ENCODE data around the gene PRKAR1B.
"Not testable (repeated sequence)": the region's sequence is repeated elsewhere in the genome, so short reads cannot be mapped to it uniquely, and the experiment has no call there.

Gene PRKAR1B

DNA sequence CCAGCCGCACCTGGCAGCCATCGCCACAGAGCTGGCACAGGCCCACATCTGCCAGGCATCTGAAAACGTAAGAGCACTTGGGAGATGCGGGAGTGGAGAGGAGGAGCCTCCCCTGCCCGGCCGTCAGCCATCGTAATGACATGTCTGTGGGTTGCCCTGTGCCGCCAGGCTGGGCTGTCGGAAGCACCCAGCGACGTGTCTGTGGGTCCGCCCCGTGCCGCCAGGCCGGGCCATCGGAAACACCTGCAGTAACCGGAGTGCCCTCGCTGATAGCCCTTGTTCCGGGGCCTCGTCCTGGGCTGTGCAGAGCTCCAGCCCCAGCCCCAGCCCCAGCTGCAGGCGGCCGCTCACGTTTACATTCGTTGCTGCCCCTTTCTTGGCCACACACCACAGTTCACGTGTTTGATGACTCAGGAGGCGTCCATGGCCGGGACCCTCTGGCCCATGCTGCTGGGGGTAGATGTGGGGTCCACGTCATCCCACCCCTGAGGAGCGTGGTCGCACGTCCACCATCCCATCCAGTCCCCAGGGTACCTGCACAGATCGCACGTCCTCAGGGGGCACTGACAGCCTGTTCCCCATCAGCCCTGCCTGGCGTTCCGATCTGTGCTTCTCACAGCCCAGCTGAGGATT, 30.0 kb upstream of the PRKAR1B start:
- no peak for DNase-seq

DNA sequence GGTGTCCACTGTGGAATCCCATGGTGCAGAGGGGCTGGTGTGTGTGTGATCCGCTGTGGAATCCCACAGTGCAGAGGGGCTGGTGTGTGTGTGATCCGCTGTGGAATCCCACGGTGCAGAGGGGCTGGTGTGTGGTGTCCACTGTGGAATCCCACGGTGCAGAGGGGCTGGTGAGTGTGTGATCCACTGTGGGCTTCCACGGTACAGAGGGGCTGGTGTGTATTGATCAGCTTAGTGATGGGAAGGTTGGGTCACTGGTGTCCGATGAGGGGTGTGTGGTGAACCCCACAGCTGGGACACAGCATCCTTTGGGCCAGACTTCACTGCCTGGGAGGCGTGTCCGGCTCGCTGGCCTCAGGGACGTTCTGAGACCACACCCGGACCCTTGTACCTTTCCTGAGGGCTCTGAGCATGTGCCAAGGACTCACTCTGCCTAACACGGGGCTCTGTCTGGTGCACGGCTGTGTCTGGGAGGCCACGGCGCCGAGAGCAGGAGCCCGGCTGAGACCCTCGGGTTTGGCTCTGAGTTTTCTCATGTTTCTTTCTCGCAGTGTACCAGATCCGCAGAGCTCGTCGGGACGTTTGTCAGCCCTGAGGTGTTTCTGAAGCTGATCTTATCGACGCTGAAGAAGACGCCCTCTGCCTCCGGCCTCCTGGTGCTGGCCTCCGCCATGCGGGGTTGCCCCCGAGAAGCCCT, 29.3 kb upstream of the PRKAR1B start:
- no peak for DNase-seq

DNA sequence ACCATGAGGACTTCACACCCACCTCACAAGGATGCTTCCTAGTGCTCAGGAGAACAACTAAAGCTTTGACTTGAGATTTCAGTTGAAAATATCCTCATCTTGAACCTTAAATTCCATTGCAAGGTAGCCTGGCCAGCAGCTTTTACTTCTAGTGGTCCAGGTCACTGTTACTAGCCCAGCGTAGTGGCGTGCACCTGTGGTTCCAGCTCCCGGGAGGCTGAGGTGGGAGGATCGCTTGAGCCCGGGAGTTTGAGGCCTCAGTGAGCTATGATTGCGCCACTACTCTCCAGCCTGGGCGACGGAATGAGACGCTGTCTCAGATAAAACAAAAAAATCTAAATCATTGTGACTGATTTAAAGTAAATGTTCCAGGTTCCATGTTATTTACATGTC, 28.3 kb upstream of the PRKAR1B start:
- no peak for DNase-seq

DNA sequence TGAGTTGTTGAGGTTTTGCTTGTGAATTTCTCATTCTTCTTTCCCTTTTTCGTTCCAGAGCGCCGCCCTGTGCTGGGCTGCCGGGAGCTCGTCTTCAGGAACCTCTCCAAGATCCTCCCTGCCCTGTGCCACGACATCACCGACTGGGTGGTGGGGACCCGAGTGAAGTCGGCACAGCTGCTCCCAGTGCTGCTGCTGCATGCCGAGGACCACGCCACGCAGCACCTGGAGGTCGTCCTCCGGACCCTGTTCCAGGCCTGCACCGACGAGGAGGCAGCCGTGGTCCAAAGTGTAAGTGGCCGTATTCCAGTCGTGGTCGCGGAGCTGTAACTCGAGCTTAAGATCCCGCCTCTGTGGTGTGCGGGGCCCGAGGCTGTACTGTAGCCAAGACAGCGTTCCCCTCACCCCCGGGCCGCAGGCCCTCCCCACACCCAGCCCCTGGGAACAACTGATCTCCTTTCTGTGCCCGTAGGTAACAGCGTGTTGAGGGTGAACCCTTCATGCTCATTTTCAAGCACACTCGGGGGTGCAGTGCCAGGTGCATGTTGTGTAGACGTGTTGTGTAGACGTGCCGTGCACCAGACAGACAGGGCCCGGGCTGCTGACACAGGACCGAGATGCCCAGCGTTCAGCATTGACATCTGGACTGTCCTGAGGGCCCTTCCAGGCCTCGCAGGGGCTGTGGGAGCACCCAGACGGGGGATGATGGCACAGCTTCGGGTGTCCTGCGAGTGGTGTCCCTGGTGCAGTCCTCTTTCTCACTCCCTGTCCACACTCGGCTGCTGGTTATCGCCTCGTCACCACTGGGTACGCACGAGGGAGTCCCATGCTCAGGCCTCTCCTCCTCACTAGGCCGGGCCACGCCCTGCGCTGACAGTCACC, 27.7 kb upstream of the PRKAR1B start:
- DNase-seq, result no peak

DNA sequence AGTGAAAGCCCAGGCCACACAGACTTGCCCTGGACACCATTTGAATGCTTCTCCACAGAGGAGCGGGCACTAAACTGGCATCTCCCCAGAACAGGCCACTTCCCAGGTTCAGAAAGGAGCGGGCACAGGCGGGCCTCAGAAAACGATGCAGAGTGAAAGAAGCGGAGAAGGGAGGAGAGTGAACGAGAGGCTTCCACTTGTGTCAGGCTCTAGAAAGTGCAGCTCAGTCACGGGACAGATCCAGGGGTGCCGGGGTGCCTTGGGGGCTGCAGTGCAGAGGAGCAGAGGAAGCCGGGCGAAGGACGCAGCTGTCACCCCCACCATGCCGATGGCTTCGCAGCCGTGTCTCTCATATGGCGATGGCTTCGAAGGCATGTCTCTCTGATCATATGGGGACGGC, 26.1 kb upstream of the PRKAR1B start:
- no peak for DNase-seq

DNA sequence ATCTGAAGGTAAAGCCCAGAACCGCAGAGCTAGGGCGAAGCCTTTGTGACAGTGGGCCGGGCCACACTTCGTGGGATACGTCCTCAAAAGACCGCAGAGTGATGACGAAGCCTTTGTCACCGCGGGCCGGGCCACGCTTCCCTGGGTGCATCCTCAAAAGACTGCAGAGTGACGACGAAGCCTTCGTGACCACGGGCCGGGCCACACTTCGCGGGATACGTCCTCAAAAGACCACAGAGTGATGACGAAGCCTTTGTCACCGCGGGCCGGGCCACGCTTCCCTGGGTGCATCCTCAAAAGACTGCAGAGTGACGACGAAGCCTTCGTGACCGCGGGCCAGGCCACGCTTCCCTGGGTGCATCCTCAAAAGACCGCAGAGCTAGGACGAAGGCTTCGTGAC, 25.2 kb upstream of the PRKAR1B start:
- not testable (repeated sequence) for DNase-seq

DNA sequence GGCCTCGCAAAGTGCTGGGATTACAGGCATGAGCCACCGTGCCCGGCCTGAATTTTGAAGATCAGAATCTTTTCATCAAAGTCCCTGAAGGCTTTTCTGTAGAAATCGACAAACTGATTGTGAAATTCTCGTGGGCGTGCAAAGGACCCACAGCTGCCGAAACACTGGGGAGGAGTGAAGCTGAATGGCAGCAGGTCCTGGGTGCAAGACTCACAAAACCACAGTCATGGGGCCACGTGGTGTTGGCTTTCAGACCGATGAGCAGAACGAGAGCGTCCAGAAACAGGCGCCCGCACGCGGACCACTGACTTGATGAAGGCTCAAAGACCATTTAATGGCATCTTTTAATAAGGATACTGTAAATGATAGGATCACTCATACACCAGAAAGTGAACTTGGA, 24.7 kb upstream of the PRKAR1B start:
- no peak for DNase-seq

DNA sequence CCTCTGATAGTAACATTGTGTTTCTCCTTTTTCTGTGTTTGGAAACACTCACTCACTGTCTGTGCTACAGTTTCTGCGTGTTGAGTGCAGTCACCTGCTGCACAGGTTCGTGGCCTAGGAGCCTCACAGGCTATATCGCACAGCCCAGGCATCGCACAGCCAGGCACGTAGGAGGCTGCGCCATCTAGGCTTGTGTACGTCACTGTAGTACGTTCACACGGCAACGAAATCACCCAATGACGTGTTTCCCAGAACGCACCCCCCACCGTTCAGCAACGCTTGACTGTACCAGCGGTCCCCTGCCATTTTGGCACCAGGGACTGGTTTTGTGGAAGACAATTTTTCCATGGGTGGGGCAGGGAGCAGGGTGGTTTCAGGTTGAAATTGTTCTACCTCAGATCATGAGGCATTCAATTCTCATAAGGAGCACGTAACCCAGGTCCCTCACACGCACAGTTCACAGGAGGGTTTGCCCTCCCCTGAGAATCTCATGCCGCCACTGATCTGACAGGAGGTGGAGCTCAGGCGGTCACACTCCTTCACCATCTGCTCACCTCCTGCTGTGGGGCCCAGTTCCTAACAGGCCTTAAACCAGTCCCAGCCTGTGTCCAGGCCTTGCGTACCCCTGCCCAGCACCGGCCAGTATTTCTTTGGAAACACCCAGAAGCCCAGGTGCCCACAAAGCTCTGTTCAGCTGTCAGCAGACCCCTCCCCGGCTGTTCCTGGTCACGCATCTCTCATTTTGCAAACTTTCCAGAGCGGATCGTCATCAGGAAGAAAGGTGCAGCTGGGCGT, 23.2 kb upstream of the PRKAR1B start:
- DNase-seq, result no peak

DNA sequence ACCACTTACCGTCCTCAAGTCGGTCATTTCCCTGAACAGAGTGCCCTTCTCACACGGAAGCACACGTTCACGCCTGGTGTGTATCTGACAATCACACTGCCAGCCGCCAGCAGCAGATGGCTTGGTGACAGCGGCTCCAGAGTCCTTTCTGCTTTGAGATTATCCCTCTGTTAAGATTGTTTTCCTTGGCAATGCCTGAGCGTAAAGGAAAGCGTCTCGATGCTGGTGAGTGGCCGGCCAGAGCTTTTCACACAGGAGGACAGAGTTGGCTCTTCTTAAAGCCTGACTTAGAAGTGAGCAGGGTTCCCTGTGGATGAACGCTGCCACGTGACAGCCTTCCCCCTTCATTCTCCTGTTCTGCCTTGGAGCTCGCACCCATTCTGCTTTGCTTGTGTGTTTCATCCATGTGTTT, 22.1 kb upstream of the PRKAR1B start:
- no peak for DNase-seq

DNA sequence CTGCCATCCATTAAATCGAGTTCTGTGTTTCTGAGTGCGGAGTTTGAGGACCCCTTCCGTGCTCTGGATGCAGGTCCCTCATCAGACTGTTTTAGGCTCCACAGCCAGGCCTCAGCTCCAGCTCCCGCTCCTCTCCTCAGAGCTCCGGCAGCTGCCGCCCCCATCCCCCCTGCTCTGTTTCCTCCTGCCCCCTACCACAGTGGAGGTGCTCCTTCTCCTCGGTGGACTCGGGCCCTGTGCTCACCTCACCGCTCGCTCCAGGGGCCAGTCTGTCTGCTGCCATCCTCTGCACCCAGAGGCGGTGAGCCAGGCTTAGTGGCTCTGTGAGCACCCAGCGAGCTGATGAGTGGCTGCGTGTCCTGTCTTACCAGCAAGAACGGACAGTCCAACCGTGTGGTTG, 21.4 kb upstream of the PRKAR1B start:
- DNase-seq, result no peak

DNA sequence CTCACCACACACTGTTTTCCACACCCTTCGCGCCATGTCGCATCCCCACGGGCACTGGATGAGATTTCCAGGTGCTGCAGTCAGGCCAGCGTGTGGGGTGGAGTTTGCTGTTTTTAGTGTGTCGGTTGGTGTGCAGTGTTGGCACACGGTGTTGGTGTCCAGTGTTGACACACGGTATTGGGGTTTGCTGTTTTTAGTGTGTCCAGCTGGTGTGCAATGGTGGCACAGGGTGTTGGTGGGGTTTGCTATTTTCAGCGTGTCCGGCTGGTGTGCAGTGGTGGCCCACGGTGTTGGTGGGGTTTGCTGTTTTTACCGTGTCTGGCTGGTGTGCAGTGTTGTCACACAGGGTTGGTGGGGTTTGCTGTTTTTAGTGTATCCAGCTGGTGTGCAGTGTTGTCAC, 20.1 kb upstream of the PRKAR1B start:
- DNase-seq, result no peak

DNA sequence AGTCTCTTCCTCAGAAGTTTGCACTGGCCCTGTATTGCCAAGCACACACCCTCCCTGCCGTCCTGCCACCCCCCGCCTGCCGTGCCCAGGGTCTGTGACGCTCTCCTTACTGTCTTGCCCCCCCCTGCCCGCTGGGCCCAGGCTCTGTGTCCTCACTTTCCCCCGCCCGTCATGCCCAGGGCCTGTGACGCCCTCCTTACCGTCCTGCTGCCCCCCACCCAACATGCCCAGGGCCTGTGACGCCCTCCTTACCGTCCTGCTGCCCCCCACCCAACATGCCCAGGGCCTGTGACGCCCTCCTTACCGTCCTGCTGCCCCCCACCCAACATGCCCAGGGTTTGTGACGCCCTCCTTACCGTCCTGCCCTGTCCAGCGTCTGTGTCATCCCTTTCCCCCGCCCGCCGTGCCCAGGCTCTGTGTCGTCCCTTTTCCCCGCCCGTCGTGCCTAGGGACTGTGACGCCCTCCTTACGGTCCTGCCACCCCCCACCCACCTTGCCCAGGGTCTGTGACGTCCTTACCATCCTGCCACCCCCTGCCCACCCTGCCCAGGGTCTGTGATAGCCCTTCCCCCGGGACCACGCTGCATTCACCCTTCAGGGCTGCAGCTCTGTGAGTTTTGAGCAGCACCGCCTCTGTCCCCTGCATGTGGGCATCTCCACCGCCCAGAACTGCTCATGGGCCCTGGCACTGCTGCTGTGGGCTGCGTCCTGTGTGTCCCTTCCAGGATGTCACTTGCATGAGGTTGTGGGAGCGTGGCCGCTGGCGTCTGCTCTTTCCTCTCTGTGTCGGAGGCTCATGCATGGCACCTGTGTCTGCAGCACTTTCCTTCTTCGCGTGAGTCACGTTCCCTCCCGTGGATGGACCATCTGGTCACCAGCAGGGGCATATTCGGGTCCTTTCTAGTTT, 19.3 kb upstream of the PRKAR1B start:
- DNase-seq, result no peak

DNA sequence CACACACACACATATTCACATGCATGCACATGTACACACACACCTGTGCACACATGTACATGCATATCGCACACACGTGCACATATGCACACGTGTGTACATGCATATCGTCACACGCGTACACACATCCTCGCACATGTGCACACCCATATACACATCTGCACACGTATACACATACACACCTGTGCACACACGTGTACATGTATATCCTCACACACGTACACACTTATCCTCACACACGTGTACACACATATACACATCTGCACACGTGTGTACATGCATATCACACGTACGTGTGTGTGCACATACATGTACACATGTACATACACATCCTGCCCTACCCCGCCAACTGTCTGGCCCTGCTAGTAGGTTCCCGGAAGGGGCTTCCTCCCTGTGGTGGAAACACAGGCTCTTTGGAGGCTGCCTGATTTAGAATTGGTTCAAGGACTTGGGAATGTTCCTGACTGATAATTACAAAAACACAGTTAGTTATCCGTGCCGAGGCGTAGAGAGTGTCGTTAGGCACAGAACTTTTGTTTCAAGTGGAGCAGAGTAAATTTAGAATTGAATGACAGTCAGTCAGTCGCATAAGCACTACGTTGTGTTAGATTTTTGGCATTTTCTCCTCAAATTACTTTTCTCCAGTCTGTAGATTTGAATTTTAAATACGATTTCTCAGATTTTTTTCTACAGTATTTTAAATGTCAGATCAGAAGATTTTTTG, 18.5 kb upstream of the PRKAR1B start:
- DNase-seq, result no peak

DNA sequence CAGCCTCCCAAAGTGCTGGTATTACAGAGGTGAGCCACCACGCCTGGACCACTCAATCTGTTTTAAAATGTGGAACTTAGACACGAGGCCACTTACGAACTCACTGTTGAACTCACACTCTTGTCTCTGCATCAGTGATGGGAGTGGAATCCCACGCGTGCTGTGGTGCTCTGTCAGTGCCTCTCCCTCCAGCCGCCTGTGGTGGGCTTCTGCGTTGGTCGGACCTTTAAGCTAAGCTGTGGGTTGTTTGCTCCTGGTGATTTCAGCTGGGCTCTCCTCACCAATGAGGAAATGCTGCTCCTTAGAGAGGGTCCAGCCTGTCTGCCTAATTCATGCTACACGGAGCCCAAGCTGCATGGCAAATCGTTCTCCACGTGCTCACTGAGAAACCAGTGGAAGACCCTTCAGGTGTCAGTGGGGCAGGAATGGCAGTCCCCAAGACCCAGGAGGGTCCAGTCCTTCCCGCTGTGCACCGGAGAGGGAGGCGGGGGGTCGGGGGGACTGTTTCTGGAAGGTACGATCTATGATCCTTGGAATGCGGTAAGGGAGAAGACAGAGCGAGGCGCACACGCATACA, 17.9 kb upstream of the PRKAR1B start:
- DNase-seq, result no peak

DNA sequence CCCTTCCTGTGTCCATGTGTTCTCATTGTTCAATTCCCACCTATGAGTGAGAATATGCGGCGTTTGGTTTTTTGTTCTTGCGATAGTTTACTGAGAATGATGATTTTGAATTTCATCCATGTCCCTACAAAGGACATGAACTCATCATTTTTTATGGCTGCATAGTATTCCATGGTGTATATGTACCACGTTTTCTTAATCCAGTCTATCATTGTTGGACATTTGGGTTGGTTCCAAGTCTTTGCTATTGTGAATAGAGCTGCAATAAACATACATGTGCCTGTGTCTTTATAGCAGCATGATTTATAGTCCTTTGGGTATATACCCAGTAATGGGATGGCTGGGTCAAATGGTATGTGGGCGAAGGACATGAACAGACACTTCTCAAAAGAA, 17.0 kb upstream of the PRKAR1B start:
- not testable (repeated sequence) for DNase-seq

DNA sequence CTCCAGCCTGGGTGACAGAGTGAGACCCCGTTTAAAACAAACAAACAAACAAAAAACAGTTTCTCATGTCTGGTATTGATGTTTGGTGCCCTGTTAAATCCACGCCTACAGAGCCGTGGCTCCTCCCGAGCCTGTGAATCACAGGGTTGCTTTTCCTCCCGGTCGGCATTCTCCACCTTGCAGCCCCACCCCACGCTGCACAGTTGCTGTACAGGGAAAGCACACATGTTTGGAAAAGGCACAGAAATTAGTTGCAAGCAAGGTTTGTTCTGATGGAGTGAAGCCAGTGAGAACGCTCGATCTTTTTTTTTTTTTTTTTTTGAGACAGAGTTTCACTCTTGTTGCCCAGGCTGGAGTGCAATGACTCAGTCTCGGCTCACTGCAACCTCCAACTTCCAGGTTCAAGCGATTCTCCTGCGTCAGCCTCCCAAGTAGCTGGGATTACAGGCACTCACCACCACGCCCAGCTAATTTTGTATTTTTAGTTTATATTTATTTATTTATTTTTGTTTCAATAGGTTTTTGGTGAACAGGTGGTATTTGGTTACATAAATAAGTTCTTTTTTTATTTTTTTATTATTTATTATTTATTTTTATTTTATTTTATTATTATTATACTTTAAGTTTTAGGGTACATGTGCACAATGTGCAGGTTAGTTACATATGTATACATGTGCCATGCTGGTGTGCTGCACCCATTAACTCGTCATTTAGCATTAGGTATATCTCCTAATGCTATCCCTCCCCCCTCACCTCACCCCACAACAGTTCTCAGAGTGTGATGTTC, 16.5 kb upstream of the PRKAR1B start:
- not testable (repeated sequence) for DNase-seq

DNA sequence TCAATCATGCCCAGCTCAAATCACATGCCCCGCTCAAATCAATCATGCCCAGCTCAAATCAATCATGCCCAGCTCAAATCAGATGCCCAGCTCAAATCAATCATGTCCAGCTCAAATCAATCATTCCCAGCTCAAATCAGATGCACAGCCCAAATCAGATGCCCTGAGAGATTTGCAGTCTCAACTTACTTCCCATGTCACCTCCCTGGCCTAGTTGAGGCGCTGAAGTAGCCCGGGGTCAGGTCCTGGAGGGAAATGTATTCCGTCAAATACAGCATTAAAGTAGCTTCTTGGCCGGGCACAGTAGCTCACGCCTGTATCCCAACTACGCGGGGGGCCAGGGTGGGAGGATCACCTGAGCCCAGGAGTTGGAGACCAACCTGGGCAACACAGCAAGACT, 15.7 kb upstream of the PRKAR1B start:
- DNase-seq, result no peak

DNA sequence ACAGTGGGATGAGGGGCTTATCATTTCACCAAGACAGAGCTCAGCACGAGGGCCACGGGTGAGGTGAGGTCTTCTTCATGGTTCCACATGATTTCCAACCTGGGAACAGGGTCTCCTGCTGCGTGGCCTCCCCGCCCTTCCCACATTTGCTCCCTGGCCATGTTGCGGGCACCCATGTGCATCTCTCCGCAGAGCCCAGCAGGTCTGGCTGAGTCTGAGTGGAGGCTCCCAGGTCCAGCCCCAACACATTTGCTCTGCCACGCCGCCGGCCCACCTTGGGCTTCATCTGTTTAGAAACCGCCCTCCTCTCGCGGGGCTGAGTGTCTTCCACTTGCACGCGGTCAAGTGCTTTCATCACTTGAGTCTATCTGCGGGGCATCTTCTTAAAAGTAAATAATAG, 14.8 kb upstream of the PRKAR1B start:
- DNase-seq, result no peak

DNA sequence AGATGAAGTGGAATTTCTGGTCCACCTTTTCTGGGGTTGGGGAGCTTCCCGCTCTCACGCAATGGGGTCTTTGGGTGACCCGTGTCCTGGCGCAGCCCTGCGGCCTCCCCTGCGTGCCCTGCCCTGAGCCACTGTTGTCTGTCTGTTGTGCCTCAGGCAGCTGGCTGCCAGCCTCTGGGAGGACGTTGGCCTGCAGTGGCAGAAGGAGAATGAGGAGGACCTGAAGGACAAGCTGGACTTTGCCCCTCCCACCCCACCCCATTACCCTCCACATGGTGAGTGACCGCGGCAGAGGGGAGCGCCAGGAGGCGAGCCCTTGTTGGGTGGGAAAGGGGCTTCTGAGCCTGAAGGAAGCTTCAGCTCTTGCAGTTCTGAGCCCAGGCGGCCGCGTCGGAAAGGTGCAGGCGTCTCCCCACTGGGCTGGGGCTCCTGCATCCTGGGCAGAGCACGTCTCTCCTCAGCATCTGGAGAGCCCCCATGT, 14.2 kb upstream of the PRKAR1B start:
- no peak for DNase-seq

Measured in stimulated activated CD4-positive, alpha-beta T cell treated with anti-CD3 and anti-CD28 coated beads, Interleukin-4, amount 100 ng/mL, for 24 hours (primary cell).